RWPE2 (cell line): ENCODE data around the gene TTLL6.

Source experiments
- ATAC-seq: fragments of 200-7000 bp; cut with Tn5 transposase; 3 replicates; pipeline ENCODE4 v1.9.1; 2021; ENCODE audit warnings: low read depth
- DNase-seq: peaks from one replicate; pipeline ENCODE4 v3.0.0-alpha.2; 2020; ENCODE audit warnings: low spot score
- H3K27ac ChIP-seq: fragments of 450-650 bp; 2 replicates; pipeline ENCODE4 v1.5.1; 2017; ENCODE audit warnings: mild to moderate bottlenecking; ENCODE audit not compliant: poor library complexity, severe bottlenecking
- H3K27me3 ChIP-seq: fragments of 250-450 bp; sonication (Bioruptor Pico); 2 replicates; pipeline ENCODE4 v1.5.1; 2021; ENCODE audit warnings: mild to moderate bottlenecking, moderate library complexity; ENCODE audit not compliant: insufficient read depth, poor library complexity, severe bottlenecking
- H3K36me3 ChIP-seq: fragments of 250-450 bp; sonication (Bioruptor Pico); 2 replicates; pipeline ENCODE4 v1.5.1; 2020; ENCODE audit warnings: low read depth, mild to moderate bottlenecking, moderate library complexity
- H3K4me1 ChIP-seq: fragments of 250-450 bp; sonication (Bioruptor Pico); 2 replicates; pipeline ENCODE4 v1.5.1; 2021; ENCODE audit warnings: mild to moderate bottlenecking, moderate library complexity; ENCODE audit not compliant: insufficient read depth, poor library complexity, severe bottlenecking
- H3K4me3 ChIP-seq: fragments of 250-450 bp; sonication (Bioruptor Pico); 2 replicates; pipeline ENCODE4 v1.5.1; 2021; ENCODE audit warnings: mild to moderate bottlenecking, moderate library complexity; ENCODE audit not compliant: severe bottlenecking
- H3K9me3 ChIP-seq: fragments of 250-450 bp; sonication (Bioruptor Pico); 2 replicates; pipeline ENCODE4 v1.5.1; 2021; ENCODE audit warnings: mild to moderate bottlenecking, moderate library complexity; ENCODE audit not compliant: severe bottlenecking
- CTCF ChIP-seq: fragments of 450-650 bp; IDR thresholded peaks from one replicate; pipeline ENCODE4 v1.5.1; 2017; ENCODE audit warnings: mild to moderate bottlenecking, moderate library complexity; ENCODE audit not compliant: poor library complexity, severe bottlenecking

Gene TTLL6

GRCh38 chr17:48728232-48729231 is 88.5 kb downstream of the TTLL6 start, which contains the start of gene HOXB13:
Gene HOXB13 (minus strand): TSS chr17:48728750. CDS start chr17:48728593, 157 bp downstream.
- peaks cover 96% of the 10 kb centered on the region for H3K27me3 ChIP-seq
- ATAC-seq (peak; percentile 41), DNase-seq (peak; percentile 69)
- no peaks in the 10 kb centered on the region for H3K4me1 ChIP-seq
- H3K27ac ChIP-seq, result no peak within 1 kb of the TSS
- peak within 1 kb of the TSS; percentile 39 for H3K4me3 ChIP-seq
- no peak for TF ChIP-seq CTCF
- no peaks in the 10 kb centered on the region for H3K36me3 ChIP-seq
- no peaks in the 10 kb centered on the region for H3K9me3 ChIP-seq

- Histone ChIP-seq H3K9me3 (no peaks in the 10 kb centered on the region), H3K36me3 (no peaks in the 10 kb centered on the region), H3K27me3 (peaks cover 96% of the 10 kb centered on the region), H3K4me3 (peak overlapping the region; percentile 39), H3K4me1 (no peaks in the 10 kb centered on the region), H3K27ac (no peak overlapping the region)
- DNase-seq (peak; percentile 41), ATAC-seq (peak; percentile 26; the same call in 1 of the 3 replicates)
- no peak for TF ChIP-seq CTCF
These were observed 89.4 kb downstream of the TTLL6 start for GRCh38 chr17:48727415-48728175.

- no peak for TF ChIP-seq CTCF
- Histone ChIP-seq H3K27me3 (peaks cover 96% of the 10 kb centered on the region), H3K4me1 (no peaks in the 10 kb centered on the region), H3K27ac (no peak overlapping the region), H3K36me3 (no peaks in the 10 kb centered on the region), H3K9me3 (no peaks in the 10 kb centered on the region), H3K4me3 (no peak overlapping the region)
- no peak for ATAC-seq
- DNase-seq, result peak; percentile 51
These were observed 90.1 kb downstream of the TTLL6 start for GRCh38 chr17:48726916-48727286.

- Histone ChIP-seq H3K27ac (no peak overlapping the region), H3K36me3 (no peaks in the 10 kb centered on the region), H3K4me1 (no peaks in the 10 kb centered on the region), H3K4me3 (no peak overlapping the region), H3K9me3 (no peaks in the 10 kb centered on the region), H3K27me3 (peaks cover 96% of the 10 kb centered on the region)
- DNase-seq, result peak; percentile 45
- TF ChIP-seq CTCF, result no peak
- ATAC-seq, result no peak
These were observed 90.7 kb downstream of the TTLL6 start for GRCh38 chr17:48726114-48726915.
